Tibial nerve (tissue), 3 donors: ENCODE results near the gene ZDHHC20.

Experiments
- POLR2A ChIP-seq, 2 donors: fragments of 450-650 bp; IDR thresholded peaks; one replicate each; pipeline ENCODE4 v1.6.1; 2017; ENCODE audit warnings: antibody characterized with exemption in 2 of 2, mild to moderate bottlenecking in 2 of 2, moderate library complexity in 2 of 2
- TF ChIP-seq, protein P1 (sequence below), 5 experiments: fragments of 200-600 bp in 3 of 5; fragments of 450-650 bp in 2 of 5; sonication (generic) in 3 of 5; IDR thresholded peaks; one replicate each; pipeline ENCODE4 v1.5.1; 2016 to 2019; ENCODE audit warnings: antibody characterized with exemption in 5 of 5, mild to moderate bottlenecking in 3 of 5, moderate library complexity in 2 of 5

DNA sequence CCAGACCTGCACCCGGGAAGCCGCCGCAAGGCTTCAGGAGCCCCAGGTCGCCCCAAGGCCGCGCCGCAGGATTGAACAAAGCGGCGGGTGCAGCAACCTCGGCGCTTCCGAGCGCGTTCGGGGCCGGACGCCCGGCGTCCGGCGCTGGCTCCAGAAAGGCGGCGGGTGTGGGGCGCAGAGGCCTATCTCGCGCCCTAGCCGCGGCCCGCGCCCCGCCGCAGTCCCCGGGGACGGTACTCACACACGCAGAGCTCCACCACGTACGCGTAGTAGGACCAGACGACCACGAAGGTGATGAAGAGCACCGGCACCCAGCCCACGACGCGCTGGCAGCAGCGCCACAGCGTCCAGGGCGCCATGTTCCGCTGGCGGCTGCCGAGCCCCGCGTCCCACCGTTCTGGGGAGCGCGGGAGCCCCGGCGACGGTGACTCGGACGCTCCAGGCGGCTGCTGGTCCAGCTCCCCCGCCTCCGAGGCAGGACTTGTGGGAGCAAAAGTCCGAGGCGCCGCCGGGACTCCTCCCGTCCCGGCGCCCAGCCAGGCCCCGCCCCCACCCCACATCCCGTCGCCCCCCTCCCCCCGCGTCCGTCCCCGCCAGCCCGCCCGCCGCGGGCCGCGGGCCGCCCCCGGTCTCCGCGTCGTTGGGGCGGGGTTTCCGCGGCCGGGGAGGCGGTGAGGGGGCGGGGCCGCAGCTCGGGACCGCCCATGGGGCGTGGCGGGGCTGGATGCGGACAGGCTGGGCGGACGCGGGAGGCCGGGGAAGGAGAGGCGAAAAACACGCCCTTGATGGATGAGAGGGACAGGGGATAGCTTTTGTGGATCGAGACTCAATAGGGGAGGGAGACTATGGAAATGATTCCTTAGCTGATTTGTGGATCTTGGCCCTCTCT lies at the start of gene ZDHHC20:
- TF ChIP-seq, protein P1, sequence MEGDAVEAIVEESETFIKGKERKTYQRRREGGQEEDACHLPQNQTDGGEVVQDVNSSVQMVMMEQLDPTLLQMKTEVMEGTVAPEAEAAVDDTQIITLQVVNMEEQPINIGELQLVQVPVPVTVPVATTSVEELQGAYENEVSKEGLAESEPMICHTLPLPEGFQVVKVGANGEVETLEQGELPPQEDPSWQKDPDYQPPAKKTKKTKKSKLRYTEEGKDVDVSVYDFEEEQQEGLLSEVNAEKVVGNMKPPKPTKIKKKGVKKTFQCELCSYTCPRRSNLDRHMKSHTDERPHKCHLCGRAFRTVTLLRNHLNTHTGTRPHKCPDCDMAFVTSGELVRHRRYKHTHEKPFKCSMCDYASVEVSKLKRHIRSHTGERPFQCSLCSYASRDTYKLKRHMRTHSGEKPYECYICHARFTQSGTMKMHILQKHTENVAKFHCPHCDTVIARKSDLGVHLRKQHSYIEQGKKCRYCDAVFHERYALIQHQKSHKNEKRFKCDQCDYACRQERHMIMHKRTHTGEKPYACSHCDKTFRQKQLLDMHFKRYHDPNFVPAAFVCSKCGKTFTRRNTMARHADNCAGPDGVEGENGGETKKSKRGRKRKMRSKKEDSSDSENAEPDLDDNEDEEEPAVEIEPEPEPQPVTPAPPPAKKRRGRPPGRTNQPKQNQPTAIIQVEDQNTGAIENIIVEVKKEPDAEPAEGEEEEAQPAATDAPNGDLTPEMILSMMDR (IDR thresholded peaks at IDR 0.05), result peak in 1 of 5 experiments; percentile 6
- TF ChIP-seq POLR2A (IDR thresholded peaks at IDR 0.05), result peak; percentile 52 to 75
